GM10266 (cell line): ENCODE results near the gene AFMID.
A peak's percentile ranks its signal among the peaks of the same experiment; 100 is the strongest.
"Not testable (repeated sequence)": the region's sequence is repeated elsewhere in the genome, so short reads cannot be mapped to it uniquely, and the experiment has no call there.

Source experiments
- DNase-seq: peaks from one replicate; pipeline ENCODE4 v3.0.0; 2012; ENCODE audit errors: extremely low spot score
- TF ChIP-seq, protein P1 (sequence below): IDR thresholded peaks from 2 replicates; pipeline ENCODE4 v1.5.1; 2012; ENCODE audit warnings: mild to moderate bottlenecking, low read depth; ENCODE audit not compliant: control insufficient read depth, insufficient read depth; ENCODE audit errors: missing control alignments

AFMID gene

GRCh38 chr17:78252111-78252634 is 65.0 kb downstream of the AFMID start:
- DNase-seq, result no peak
- TF ChIP-seq, protein P1, sequence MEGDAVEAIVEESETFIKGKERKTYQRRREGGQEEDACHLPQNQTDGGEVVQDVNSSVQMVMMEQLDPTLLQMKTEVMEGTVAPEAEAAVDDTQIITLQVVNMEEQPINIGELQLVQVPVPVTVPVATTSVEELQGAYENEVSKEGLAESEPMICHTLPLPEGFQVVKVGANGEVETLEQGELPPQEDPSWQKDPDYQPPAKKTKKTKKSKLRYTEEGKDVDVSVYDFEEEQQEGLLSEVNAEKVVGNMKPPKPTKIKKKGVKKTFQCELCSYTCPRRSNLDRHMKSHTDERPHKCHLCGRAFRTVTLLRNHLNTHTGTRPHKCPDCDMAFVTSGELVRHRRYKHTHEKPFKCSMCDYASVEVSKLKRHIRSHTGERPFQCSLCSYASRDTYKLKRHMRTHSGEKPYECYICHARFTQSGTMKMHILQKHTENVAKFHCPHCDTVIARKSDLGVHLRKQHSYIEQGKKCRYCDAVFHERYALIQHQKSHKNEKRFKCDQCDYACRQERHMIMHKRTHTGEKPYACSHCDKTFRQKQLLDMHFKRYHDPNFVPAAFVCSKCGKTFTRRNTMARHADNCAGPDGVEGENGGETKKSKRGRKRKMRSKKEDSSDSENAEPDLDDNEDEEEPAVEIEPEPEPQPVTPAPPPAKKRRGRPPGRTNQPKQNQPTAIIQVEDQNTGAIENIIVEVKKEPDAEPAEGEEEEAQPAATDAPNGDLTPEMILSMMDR, result no peak

DNA sequence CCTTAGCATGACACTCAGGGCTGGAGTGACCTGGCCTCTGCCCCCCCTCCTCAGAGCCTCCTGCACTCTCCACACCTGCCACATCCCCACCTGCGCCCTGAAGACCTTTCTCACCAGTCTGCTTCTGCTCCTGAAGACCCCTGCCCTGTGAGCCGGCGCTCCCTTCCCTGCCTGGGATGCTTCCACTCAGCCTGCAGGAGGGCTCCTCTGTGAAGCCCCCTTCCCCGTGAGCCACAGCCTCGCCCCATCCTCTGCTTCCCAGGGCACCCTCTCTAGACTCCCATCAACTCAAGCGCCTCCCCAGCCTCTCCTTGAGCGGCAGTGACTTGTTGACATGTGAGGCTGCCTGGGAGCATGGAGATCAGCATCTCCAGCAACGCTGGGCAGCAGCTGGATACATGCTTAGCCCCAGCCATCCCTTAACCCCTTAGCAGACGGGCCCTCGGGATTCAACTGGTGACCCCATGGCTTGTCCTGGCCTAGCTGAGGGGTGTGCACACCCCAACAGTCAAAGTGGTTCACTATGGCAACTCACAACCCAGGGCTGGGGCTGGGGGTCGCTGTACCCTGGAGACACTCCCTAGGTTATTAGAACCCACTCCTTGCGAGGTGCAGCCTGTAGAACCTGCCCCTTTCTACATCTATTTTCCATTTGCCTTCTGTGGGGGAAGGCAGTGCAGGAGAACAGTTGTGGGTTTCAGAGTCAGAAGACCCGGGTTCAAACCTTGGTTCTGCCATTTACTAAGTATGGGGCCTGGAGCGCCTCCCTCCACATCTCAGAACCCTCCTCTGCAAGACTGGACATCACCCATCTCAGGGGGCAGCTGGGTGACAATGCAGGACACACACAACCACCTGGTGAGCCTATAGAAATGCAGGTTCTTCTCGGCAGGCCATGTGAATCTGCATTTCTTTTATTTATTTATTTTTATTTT is 65.8 kb downstream of the AFMID start:
- DNase-seq, result no peak
- TF ChIP-seq, protein P1, result no peak

GRCh38 chr17:78253636-78253945 is 66.4 kb downstream of the AFMID start:
- DNase-seq, result not testable (repeated sequence)

GRCh38 chr17:78253946-78254672 is 66.9 kb downstream of the AFMID start:
- TF ChIP-seq, protein P1, result no peak
- peak; percentile 89 for DNase-seq

DNA sequence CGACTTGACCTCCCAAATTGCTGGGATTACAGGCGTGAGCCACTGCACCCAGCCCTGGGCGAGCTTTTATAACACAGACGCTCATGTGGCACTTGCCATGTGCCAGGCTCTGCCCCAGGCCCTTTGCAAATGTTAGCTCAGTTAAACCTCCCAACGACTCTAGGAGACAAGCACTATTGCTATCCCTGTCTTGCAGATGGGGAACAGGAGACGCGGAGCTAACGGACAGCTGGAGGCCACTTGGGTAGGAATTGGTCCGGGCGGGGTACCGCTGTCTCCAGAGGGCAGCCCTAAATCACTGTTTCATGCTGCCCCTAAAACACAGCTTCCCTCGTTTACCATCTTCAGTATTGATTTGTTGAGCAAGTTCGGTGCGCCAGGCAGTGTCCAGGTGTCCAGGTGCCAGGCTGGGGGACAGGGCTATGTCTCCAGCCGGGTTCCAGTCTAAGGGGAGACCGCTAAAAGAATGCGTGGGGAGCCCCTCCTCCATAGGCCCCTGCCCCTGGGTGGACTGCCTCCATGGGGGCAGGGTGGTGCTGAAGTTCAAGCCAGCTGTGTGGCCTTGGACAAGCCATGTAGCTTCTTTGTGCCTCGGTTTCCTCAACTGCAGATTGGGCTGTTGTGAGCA is 68.0 kb downstream of the AFMID start:
- DNase-seq, result no peak
- TF ChIP-seq, protein P1, result no peak

GRCh38 chr17:78255953-78256706 is 69.0 kb downstream of the AFMID start:
- TF ChIP-seq, protein P1, result no peak
- DNase-seq, result no peak
